ENCODE measurements around the gene SNAPC4.

GRCh38 chr9:136447173-136447778 lies 47.3 kb upstream of the SNAPC4 start:
- TF ChIP-seq CTCF (IDR thresholded peaks at IDR 0.05) (no peak), NR3C1 (IDR thresholded peaks at IDR 0.05) (no peak), POLR2A (IDR thresholded peaks at IDR 0.05; ENCODE audit: low read length) (no peak), CBX8 (IDR thresholded peaks at IDR 0.05) (no peak)

Data from A549 (cell line).